SK-N-SH (cell line): ENCODE data around the gene ZMIZ1. TPM values are rescaled to one million over a fixed set of nuclear protein-coding genes. Genes with fewer than 3 reads are reported as not detected.
A peak's percentile ranks its signal among the peaks of the same experiment; 100 is the strongest.

Experiments used
- CTCF ChIA-PET: fragments of 300-600, 350-600 bp; formaldehyde crosslinking; extraction: SDS; loops from one replicate; lab custom pipeline; 2021; lab: Yijun Ruan, JAX
- POLR2A ChIA-PET: fragments of 350-600 bp; sonication (Branson Sonifier 250); formaldehyde crosslinking; extraction: SDS; loops from one replicate; lab custom pipeline; 2020; ENCODE audit warnings: antibody characterized with exemption, inconsistent platforms; lab: Yijun Ruan, JAX
- DNase-seq: peaks from one replicate; pipeline ENCODE4 v3.0.0; 2012
- H2AFZ ChIP-seq: fragments of 200-600 bp; sonication (generic); 2 replicates; pipeline ENCODE4 v1.8.1; 2016; ENCODE audit warnings: antibody characterized with exemption, mild to moderate bottlenecking, low read depth
- H3F3A ChIP-seq: fragments of 200-600 bp; sonication (generic); replicated peaks from 2 replicates; pipeline ENCODE3; 2016; ENCODE audit warnings: antibody characterized with exemption, mild to moderate bottlenecking; ENCODE audit not compliant: insufficient read depth
- H3K27ac ChIP-seq, 2 experiments: fragments of 200-500 bp in 1 of 2; fragments of 200-600 bp in 1 of 2; sonication (Bioruptor generic) in 1 of 2; sonication (generic), shearing (Covaris generic) in 1 of 2; 2 replicates each; pipeline versions ENCODE4 v1.5.1 to v1.6.1; 2014 to 2016; ENCODE audit warnings: low read depth in 2 of 2, inconsistent platforms in 1 of 2, low read length in 1 of 2, mild to moderate bottlenecking in 1 of 2, mixed read lengths in 1 of 2
- H3K27me3 ChIP-seq: fragments of 200-600 bp; sonication (generic), shearing (Covaris generic); 2 replicates; pipeline ENCODE4 v1.6.1; 2016; ENCODE audit warnings: mixed run types; ENCODE audit not compliant: insufficient read depth
- H3K36me3 ChIP-seq, 2 experiments: fragments of 200-500 bp in 1 of 2; fragments of 200-600 bp in 1 of 2; sonication (Bioruptor generic) in 1 of 2; sonication (generic) in 1 of 2; replicated peaks in 1 of 2; 2 replicates each; pipeline versions ENCODE3 to v1.5.1; 2014 to 2016; ENCODE audit warnings: low read length in 1 of 2, mild to moderate bottlenecking in 1 of 2; ENCODE audit not compliant: insufficient read depth in 2 of 2, control insufficient read depth in 1 of 2
- H3K4me1 ChIP-seq, 2 experiments: fragments of 200-500 bp in 1 of 2; fragments of 200-600 bp in 1 of 2; sonication (Bioruptor generic) in 1 of 2; sonication (generic), shearing (Covaris generic) in 1 of 2; 2 replicates each; pipeline versions ENCODE4 v1.5.1 to v1.6.1; 2014 to 2016; ENCODE audit warnings: low read depth in 1 of 2, low read length in 1 of 2, mixed run types in 1 of 2; ENCODE audit not compliant: insufficient read depth in 2 of 2, control insufficient read depth in 1 of 2
- H3K4me2 ChIP-seq: fragments of 200-600 bp; sonication (generic), shearing (Covaris generic); 2 replicates; pipeline ENCODE4 v1.6.1; 2017; ENCODE audit warnings: mixed run types
- H3K4me3 ChIP-seq, 2 experiments: fragments of 200-500 bp in 1 of 2; fragments of 200-600 bp in 1 of 2; sonication (Bioruptor generic) in 1 of 2; sonication (generic), shearing (Covaris generic) in 1 of 2; 2 replicates each; pipeline versions ENCODE4 v1.5.1 to v1.8.1; 2014 to 2016; ENCODE audit warnings: low read depth in 2 of 2, inconsistent platforms in 1 of 2, low read length in 1 of 2, mild to moderate bottlenecking in 1 of 2, mixed read lengths in 1 of 2, moderate library complexity in 1 of 2
- H3K79me2 ChIP-seq: fragments of 200-600 bp; sonication (generic); 2 replicates; pipeline ENCODE4 v1.8.1; 2017; ENCODE audit warnings: mild to moderate bottlenecking; ENCODE audit not compliant: insufficient read depth
- H3K9ac ChIP-seq: fragments of 200-600 bp; sonication (generic); 2 replicates; pipeline ENCODE4 v1.6.1; 2017; ENCODE audit warnings: mixed run types
- H3K9me2 ChIP-seq: fragments of 200-600 bp; sonication (generic); 2 replicates; pipeline ENCODE4 v1.6.1; 2017; ENCODE audit warnings: mixed run types
- H3K9me3 ChIP-seq: fragments of 200-600 bp; sonication (generic); 2 replicates; pipeline ENCODE4 v1.6.1; 2017; ENCODE audit warnings: mixed run types, mild to moderate bottlenecking, moderate library complexity
- H4K20me1 ChIP-seq: fragments of 200-600 bp; sonication (generic); 2 replicates; pipeline ENCODE4 v1.6.1; 2017; ENCODE audit warnings: mild to moderate bottlenecking, mixed run types; ENCODE audit not compliant: insufficient read depth
- CHD2 ChIP-seq: fragments of 150-350 bp; IDR thresholded peaks from 2 replicates; pipeline ENCODE4 v1.6.1; 2018; ENCODE audit warnings: low read length; ENCODE audit not compliant: partially characterized antibody
- ELF1 ChIP-seq: IDR thresholded peaks from 2 replicates; pipeline ENCODE4 v1.4.0; 2012
- EP300 ChIP-seq, 2 experiments: IDR thresholded peaks; 2 replicates each; pipeline versions ENCODE4 v1.4.0 to v1.6.1; 2012; ENCODE audit warnings: borderline replicate concordance in 1 of 2, low read depth in 1 of 2, low read length in 1 of 2
- FOXJ3 ChIP-seq: sonication (generic); formaldehyde crosslinking; IDR thresholded peaks from 2 replicates; pipeline ENCODE4 v1.5.1; 2020; ENCODE audit warnings: mild to moderate bottlenecking, missing genetic modification reagents
- FOXM1 ChIP-seq: IDR thresholded peaks from 2 replicates; pipeline ENCODE4 v1.4.0; 2012; ENCODE audit warnings: low read depth, mild to moderate bottlenecking
- GABPA ChIP-seq: IDR thresholded peaks from 2 replicates; pipeline ENCODE4 v1.4.0; 2012; ENCODE audit warnings: low read depth, mild to moderate bottlenecking
- GATA2 ChIP-seq: sonication (generic); formaldehyde crosslinking; IDR thresholded peaks from 2 replicates; pipeline ENCODE4 v1.5.0; 2020; ENCODE audit warnings: mild to moderate bottlenecking, missing genetic modification reagents
- JUND ChIP-seq: IDR thresholded peaks from 2 replicates; pipeline ENCODE4 v1.4.0; 2012
- MEF2A ChIP-seq: IDR thresholded peaks from 2 replicates; pipeline ENCODE4 v1.4.0; 2012; ENCODE audit warnings: low read depth, borderline replicate concordance
- MXI1 ChIP-seq: IDR thresholded peaks from 2 replicates; pipeline ENCODE4 v1.6.1; 2012; ENCODE audit warnings: mild to moderate bottlenecking, low read depth, low read length, improper control_type of control experiment
- NFIC ChIP-seq: IDR thresholded peaks from 2 replicates; pipeline ENCODE4 v1.4.0; 2012; ENCODE audit warnings: borderline replicate concordance
- NRF1 ChIP-seq: IDR thresholded peaks from 2 replicates; pipeline ENCODE4 v1.6.1; 2012; ENCODE audit warnings: low read depth, mild to moderate bottlenecking, low read length
- RAD21 ChIP-seq: IDR thresholded peaks from 2 replicates; pipeline ENCODE4 v1.6.1; 2012; ENCODE audit warnings: mild to moderate bottlenecking, low read length
- RCOR1 ChIP-seq: fragments of 150-350 bp; IDR thresholded peaks from 2 replicates; pipeline ENCODE4 v1.6.1; 2017; ENCODE audit warnings: antibody characterized with exemption, low read length
- RFX5 ChIP-seq: IDR thresholded peaks from 2 replicates; pipeline ENCODE4 v1.6.1; 2012; ENCODE audit warnings: mild to moderate bottlenecking, improper control_type of control experiment, low read length
- SIN3A ChIP-seq: IDR thresholded peaks from 2 replicates; pipeline ENCODE4 v1.6.1; 2012; ENCODE audit warnings: low read depth, mild to moderate bottlenecking, low read length, moderate library complexity, borderline replicate concordance
- SMC3 ChIP-seq: IDR thresholded peaks from 2 replicates; pipeline ENCODE4 v1.6.1; 2012; ENCODE audit warnings: low read depth, low read length, improper control_type of control experiment
- TAF1 ChIP-seq: IDR thresholded peaks from 2 replicates; pipeline ENCODE4 v1.6.1; 2012; ENCODE audit warnings: low read depth, mild to moderate bottlenecking, low read length, moderate library complexity, borderline replicate concordance
- TEAD4 ChIP-seq: IDR thresholded peaks from 2 replicates; pipeline ENCODE4 v1.4.0; 2012; ENCODE audit warnings: mild to moderate bottlenecking, borderline replicate concordance; ENCODE audit not compliant: insufficient read depth
- YY1 ChIP-seq: IDR thresholded peaks from 2 replicates; pipeline ENCODE4 v1.4.0; 2012; ENCODE audit warnings: low read depth, mild to moderate bottlenecking
- WGBS: methylation state at CpG from one replicate; pipeline ENCODE4 v1.1.6; 2017; ENCODE audit warnings: low lambda C conversion rate; 5-methylcytosine and 5-hydroxymethylcytosine counted together
- polyA plus RNA-seq, 3 experiments: library from polyadenylated mRNA; depleted of rRNA; stranded (reverse); fragments of >200 nt; gene quantifications; 2 replicates each; pipeline ENCODE4 v1.2.3, GENCODE V29; 2012
- TF ChIP-seq, protein P1 (sequence below): IDR thresholded peaks from 2 replicates; pipeline ENCODE4 v1.4.0; 2012; ENCODE audit warnings: low read depth, borderline replicate concordance
- TF ChIP-seq, protein P2 (sequence below): fragments of 150-350 bp; IDR thresholded peaks from 2 replicates; pipeline ENCODE4 v1.6.1; 2017; ENCODE audit warnings: antibody characterized with exemption, low read length, low read depth, borderline replicate concordance
- TF ChIP-seq, protein P3 (sequence below): fragments of 150-350 bp; IDR thresholded peaks from 2 replicates; pipeline ENCODE4 v1.6.1; 2016; ENCODE audit warnings: mild to moderate bottlenecking, low read depth, low read length
- TF ChIP-seq, protein P4 (sequence below): IDR thresholded peaks from 2 replicates; pipeline ENCODE4; 2012
- TF ChIP-seq, protein P5 (sequence below): IDR thresholded peaks from 2 replicates; pipeline ENCODE4 v1.4.0; 2012; ENCODE audit warnings: low read depth
- TF ChIP-seq, protein P6 (sequence below): IDR thresholded peaks from 2 replicates; pipeline ENCODE4 v1.4.0; 2012; ENCODE audit warnings: low read depth, borderline replicate concordance

Gene ZMIZ1
- polyA plus RNA-seq, 1 of the 3 experiments (the other 2 are of a cell fraction) = 23.5 TPM

DNA sequence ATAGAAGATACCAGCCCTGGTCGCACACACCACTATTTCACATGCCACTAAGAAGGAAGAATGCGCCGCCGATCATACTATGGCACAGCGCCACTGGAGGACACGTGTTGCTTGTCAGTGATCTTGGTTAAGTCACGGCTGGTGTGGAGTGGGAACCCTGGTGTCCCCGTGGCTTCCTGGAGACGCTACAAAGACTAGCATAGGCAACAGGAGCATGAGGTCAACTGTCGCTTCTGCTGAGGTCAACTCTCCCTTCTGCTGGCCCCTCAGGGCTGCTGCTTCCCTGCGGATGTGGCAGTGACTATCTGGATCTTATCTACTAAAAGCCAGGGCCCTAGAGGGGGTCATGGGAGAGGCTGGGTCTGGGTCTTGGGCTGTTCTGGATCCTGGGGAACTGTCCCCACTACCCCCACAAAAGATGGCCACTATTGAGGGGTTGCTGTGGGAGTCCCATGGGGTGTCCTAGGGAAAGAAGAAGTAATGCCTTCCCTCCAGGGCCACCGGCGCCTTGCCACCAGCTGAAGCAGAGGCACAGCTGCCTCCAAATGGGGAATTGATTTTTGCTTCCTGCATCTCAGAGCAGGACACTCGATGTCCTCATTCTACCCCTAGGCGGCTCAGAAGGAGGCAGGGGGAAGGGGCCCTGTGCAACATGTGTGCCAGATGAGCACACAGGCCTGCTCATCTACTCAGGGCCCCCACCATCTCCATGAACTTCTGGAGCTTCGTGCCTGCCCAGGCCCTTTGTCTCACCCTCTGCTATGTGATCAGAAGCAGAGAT, 201.9 kb downstream of the ZMIZ1 start:
- Histone ChIP-seq H3K4me3 (no peak overlapping the region), H3F3A (peaks cover 24% of the 10 kb centered on the region), H3K9me2 (no peaks in the 10 kb centered on the region), H4K20me1 (peaks cover 45% of the 10 kb centered on the region), H3K4me2 (no peak overlapping the region), H3K27ac (peak overlapping the region; percentile 97 to 99; a peak in 3 of 4 replicates), H2AFZ (no peak overlapping the region), H3K27me3 (no peaks in the 10 kb centered on the region), H3K9ac (no peak overlapping the region), H3K4me1 (peaks cover 45 to 98% of the 10 kb centered on the region in 2 experiments), H3K79me2 (peaks cover 86% of the 10 kb centered on the region), H3K36me3 (peaks cover 4% of the 10 kb centered on the region in 2 experiments), H3K9me3 (no peaks in the 10 kb centered on the region)
- DNase-seq = peak; percentile 74
- ChIA-PET POLR2A (interaction anchor here (0.6 to 3.9 kb wide), 12 partner anchors 10 to 463 kb away, joined by 3 to 37 read pairs (median 8); no protein-coding TSS in a partner anchor), CTCF (interaction anchor here (0.6 to 2.0 kb wide), 12 partner anchors 10 to 176 kb away, joined by 3 to 11 read pairs (median 4); partner anchors contain the start of gene PPIF)
- 85% methylated on average over 10 of the region's 16 CpGs for WGBS
- TF ChIP-seq FOXM1 = no peak
- no peak for TF ChIP-seq YY1
- peak; percentile 34; the same call in 1 of the 2 replicates for TF ChIP-seq FOXJ3 (CRISPR knock-in tag)
- TF ChIP-seq, protein P1, sequence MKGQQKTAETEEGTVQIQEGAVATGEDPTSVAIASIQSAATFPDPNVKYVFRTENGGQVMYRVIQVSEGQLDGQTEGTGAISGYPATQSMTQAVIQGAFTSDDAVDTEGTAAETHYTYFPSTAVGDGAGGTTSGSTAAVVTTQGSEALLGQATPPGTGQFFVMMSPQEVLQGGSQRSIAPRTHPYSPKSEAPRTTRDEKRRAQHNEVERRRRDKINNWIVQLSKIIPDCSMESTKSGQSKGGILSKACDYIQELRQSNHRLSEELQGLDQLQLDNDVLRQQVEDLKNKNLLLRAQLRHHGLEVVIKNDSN = no peak
- TF ChIP-seq GABPA = no peak
- no peak for TF ChIP-seq TEAD4
- TF ChIP-seq, protein P2, sequence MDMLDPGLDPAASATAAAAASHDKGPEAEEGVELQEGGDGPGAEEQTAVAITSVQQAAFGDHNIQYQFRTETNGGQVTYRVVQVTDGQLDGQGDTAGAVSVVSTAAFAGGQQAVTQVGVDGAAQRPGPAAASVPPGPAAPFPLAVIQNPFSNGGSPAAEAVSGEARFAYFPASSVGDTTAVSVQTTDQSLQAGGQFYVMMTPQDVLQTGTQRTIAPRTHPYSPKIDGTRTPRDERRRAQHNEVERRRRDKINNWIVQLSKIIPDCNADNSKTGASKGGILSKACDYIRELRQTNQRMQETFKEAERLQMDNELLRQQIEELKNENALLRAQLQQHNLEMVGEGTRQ = no peak
- TF ChIP-seq, protein P3, sequence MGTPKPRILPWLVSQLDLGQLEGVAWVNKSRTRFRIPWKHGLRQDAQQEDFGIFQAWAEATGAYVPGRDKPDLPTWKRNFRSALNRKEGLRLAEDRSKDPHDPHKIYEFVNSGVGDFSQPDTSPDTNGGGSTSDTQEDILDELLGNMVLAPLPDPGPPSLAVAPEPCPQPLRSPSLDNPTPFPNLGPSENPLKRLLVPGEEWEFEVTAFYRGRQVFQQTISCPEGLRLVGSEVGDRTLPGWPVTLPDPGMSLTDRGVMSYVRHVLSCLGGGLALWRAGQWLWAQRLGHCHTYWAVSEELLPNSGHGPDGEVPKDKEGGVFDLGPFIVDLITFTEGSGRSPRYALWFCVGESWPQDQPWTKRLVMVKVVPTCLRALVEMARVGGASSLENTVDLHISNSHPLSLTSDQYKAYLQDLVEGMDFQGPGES = no peak
- no peak; the same call in none of the 2 replicates for TF ChIP-seq MXI1
- TF ChIP-seq TAF1 = no peak
- TF ChIP-seq NRF1 = no peak
- peak; percentile 88; the same call in 1 of the 2 replicates for TF ChIP-seq RCOR1
- TF ChIP-seq JUND = no peak
- TF ChIP-seq EP300 (IDR thresholded peaks at IDR 0.05; ENCODE audit: borderline replicate concordance in 1 of 2, low read depth in 1 of 2, low read length in 1 of 2) = peak in 1 of 2 experiments; percentile 76; a peak in 1 of 4 replicates
- TF ChIP-seq MEF2A = no peak
- TF ChIP-seq, protein P4, sequence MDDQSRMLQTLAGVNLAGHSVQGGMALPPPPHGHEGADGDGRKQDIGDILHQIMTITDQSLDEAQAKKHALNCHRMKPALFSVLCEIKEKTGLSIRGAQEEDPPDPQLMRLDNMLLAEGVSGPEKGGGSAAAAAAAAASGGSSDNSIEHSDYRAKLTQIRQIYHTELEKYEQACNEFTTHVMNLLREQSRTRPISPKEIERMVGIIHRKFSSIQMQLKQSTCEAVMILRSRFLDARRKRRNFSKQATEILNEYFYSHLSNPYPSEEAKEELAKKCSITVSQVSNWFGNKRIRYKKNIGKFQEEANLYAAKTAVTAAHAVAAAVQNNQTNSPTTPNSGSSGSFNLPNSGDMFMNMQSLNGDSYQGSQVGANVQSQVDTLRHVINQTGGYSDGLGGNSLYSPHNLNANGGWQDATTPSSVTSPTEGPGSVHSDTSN = no peak
- TF ChIP-seq GATA2 (CRISPR knock-in tag) = peak; percentile 70
- TF ChIP-seq, protein P5, sequence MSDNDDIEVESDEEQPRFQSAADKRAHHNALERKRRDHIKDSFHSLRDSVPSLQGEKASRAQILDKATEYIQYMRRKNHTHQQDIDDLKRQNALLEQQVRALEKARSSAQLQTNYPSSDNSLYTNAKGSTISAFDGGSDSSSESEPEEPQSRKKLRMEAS = no peak
- TF ChIP-seq, protein P6, sequence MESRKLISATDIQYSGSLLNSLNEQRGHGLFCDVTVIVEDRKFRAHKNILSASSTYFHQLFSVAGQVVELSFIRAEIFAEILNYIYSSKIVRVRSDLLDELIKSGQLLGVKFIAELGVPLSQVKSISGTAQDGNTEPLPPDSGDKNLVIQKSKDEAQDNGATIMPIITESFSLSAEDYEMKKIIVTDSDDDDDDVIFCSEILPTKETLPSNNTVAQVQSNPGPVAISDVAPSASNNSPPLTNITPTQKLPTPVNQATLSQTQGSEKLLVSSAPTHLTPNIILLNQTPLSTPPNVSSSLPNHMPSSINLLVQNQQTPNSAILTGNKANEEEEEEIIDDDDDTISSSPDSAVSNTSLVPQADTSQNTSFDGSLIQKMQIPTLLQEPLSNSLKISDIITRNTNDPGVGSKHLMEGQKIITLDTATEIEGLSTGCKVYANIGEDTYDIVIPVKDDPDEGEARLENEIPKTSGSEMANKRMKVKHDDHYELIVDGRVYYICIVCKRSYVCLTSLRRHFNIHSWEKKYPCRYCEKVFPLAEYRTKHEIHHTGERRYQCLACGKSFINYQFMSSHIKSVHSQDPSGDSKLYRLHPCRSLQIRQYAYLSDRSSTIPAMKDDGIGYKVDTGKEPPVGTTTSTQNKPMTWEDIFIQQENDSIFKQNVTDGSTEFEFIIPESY = no peak
- TF ChIP-seq NFIC = no peak
- peak; percentile 70 for TF ChIP-seq CHD2
- TF ChIP-seq ELF1 = no peak
- TF ChIP-seq SMC3 = no peak
- peak; percentile 28; the same call in 1 of the 2 replicates for TF ChIP-seq RFX5
- TF ChIP-seq SIN3A = no peak
- TF ChIP-seq RAD21 = peak; percentile 34
